Left lung (tissue), 10 donors: ENCODE data around the gene AUTS2. TPM values are rescaled to one million over a fixed set of nuclear protein-coding genes. Genes with fewer than 3 reads are reported as not detected.
A peak's percentile ranks its signal among the peaks of the same experiment; 100 is the strongest.

Experiments used
- ATAC-seq: fragments of 200-7000 bp; cut with Tn5 transposase; one replicate; pipeline ENCODE4 v1.9.1; 2020; ENCODE audit warnings: moderate library complexity
- DNase-seq, 4 donors: peaks; one replicate each; pipeline ENCODE4 v3.0.0-alpha.2; 2013 to 2020
- H3K27ac ChIP-seq, 2 donors: fragments of 200-600 bp; sonication (generic) in 1 of 2; one replicate each; pipeline versions ENCODE4 v1.5.0 to v1.8.0; 2020 to 2021
- H3K27me3 ChIP-seq, 2 donors: fragments of 200-600 bp; sonication (generic) in 1 of 2; one replicate each; pipeline versions ENCODE4 v1.5.0 to v1.8.0; 2020 to 2021
- H3K36me3 ChIP-seq, 2 donors: fragments of 200-600 bp; sonication (generic) in 1 of 2; one replicate each; pipeline versions ENCODE4 v1.5.0 to v1.8.0; 2020 to 2021
- H3K4me1 ChIP-seq, 2 donors: fragments of 200-600 bp; one replicate each; pipeline ENCODE4 v1.8.0; 2021
- H3K4me3 ChIP-seq, 2 donors: fragments of 200-600 bp; sonication (generic) in 1 of 2; one replicate each; pipeline versions ENCODE4 v1.5.0 to v1.8.0; 2020 to 2021; ENCODE audit warnings: mild to moderate bottlenecking in 1 of 2
- H3K9me3 ChIP-seq, 2 donors: fragments of 200-600 bp; sonication (generic) in 1 of 2; one replicate each; pipeline versions ENCODE4 v1.5.0 to v1.8.0; 2020 to 2021
- CTCF ChIP-seq, 2 donors: fragments of 200-600 bp; sonication (generic) in 1 of 2; IDR thresholded peaks; one replicate each; pipeline versions ENCODE4 v1.5.0 to v1.8.0; 2021; ENCODE audit warnings: antibody characterized with exemption in 2 of 2
- intact Hi-C, 2 donors: fragments of 100-400 bp; cut with DNase I; formaldehyde crosslinking; loops; one replicate each; pipeline versions ENCODE4 v1.11.2 to v1.14.2; 2022
- polyA plus RNA-seq, 6 donors: library from polyadenylated mRNA; unstranded; fragments of 120-200 nt; gene quantifications; one replicate each; pipeline ENCODE4 v1.2.1, GENCODE V29; 2013; ENCODE audit not compliant: insufficient read length in 6 of 6
- total RNA-seq, 2 donors: library from RNA; stranded (reverse); fragmentation: NEBNext Ultra II Directional; extraction: Animal tissue kit (Norgen Biotek cat#: 25700); gene quantifications; one replicate each; pipeline ENCODE4 v1.2.1, GENCODE V29; 2021
- donor health status: DM: no; HTN: yes; CAD: no.
- donor health status: DM: no; HTN: no; CAD: no.

AUTS2 gene
- total and polyA plus RNA-seq, 8 donors = 40.4 to 119 (median 103) TPM

- ATAC-seq = no peak
- intact Hi-C loops = no loop called here
These were observed 67.1 kb downstream of the AUTS2 start for GRCh38 chr7:69665369-69665768.

GRCh38 chr7:69668339-69668870, 70.1 kb downstream of the AUTS2 start:
- ATAC-seq = no peak
- intact Hi-C loops = no loop called here
- no peak for DNase-seq

More at GRCh38 chr7:69665369-69665768, 67.1 kb downstream of the AUTS2 start:
- Histone ChIP-seq H3K4me3 (no peak overlapping the region), H3K27me3 (no peaks in the 10 kb centered on the region), H3K36me3 (no peaks in the 10 kb centered on the region), H3K27ac (no peak overlapping the region), H3K9me3 (no peaks in the 10 kb centered on the region), H3K4me1 (no peaks in the 10 kb centered on the region)
- TF ChIP-seq CTCF (IDR thresholded peaks at IDR 0.05) = no peak
- DNase-seq = no peak

GRCh38 chr7:69670701-69671100, 72.4 kb downstream of the AUTS2 start:
- intact Hi-C loops = no loop called here
- no peak for TF ChIP-seq CTCF (IDR thresholded peaks at IDR 0.05)
- no peak overlapping the region for H3K4me3 ChIP-seq
- no peak overlapping the region for H3K27ac ChIP-seq
- H3K4me1 ChIP-seq = peaks cover 0 to 8% of the 10 kb centered on the region in 2 donors
- no peaks in the 10 kb centered on the region for H3K36me3 ChIP-seq
- H3K9me3 ChIP-seq = no peaks in the 10 kb centered on the region
- no peak for DNase-seq
- ATAC-seq = peak; percentile 38
- no peaks in the 10 kb centered on the region for H3K27me3 ChIP-seq

More at GRCh38 chr7:69668339-69668870, 70.1 kb downstream of the AUTS2 start:
- Histone ChIP-seq H3K9me3 (no peaks in the 10 kb centered on the region), H3K36me3 (no peaks in the 10 kb centered on the region), H3K27me3 (no peaks in the 10 kb centered on the region), H3K4me3 (no peak overlapping the region), H3K4me1 (peaks cover 0 to 8% of the 10 kb centered on the region in 2 donors), H3K27ac (no peak overlapping the region)
- no peak for TF ChIP-seq CTCF (IDR thresholded peaks at IDR 0.05)

DNA sequence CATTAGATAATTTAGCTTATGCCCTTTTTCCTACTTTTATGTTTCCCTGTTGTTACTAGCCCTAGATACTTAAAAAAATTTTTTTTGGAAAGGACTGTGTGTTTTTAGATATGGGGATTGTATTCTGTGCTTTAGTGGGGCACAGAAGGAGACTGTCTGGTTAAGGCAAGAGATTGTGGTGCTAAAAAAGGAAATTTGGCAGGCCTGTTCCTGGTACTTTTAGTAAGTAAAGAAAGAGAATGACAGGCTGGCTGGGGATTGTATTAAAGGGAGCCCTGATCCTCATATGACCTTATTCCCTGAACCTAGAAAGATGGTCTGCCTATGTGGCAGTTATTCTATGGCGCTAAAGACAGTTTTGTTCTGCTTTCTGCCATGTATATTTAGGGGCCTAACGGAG, 74.8 kb downstream of the AUTS2 start:
- Histone ChIP-seq H3K27ac (no peak overlapping the region), H3K36me3 (no peaks in the 10 kb centered on the region), H3K4me3 (no peak overlapping the region), H3K27me3 (no peaks in the 10 kb centered on the region), H3K4me1 (peaks cover 0 to 8% of the 10 kb centered on the region in 2 donors), H3K9me3 (no peaks in the 10 kb centered on the region)
- DNase-seq = no peak
- no peak for TF ChIP-seq CTCF (IDR thresholded peaks at IDR 0.05)
- intact Hi-C loops = no loop called here
- no peak for ATAC-seq

GRCh38 chr7:69674701-69675182, 76.5 kb downstream of the AUTS2 start:
- ATAC-seq (peak; percentile 72), DNase-seq (no peak)
- no peaks in the 10 kb centered on the region for H3K36me3 ChIP-seq
- H3K4me1 ChIP-seq = peaks cover 3 to 8% of the 10 kb centered on the region in 2 donors
- no peaks in the 10 kb centered on the region for H3K9me3 ChIP-seq
- no peak overlapping the region for H3K4me3 ChIP-seq
- intact Hi-C loops = no loop called here
- H3K27ac ChIP-seq = no peak overlapping the region
- no peak for TF ChIP-seq CTCF (IDR thresholded peaks at IDR 0.05)
- no peaks in the 10 kb centered on the region for H3K27me3 ChIP-seq
